Measurements from ENCODE around the gene NRG2. TPM values are rescaled to one million over a fixed set of nuclear protein-coding genes. Genes with fewer than 3 reads are reported as not detected.

NRG2 gene
- total RNA-seq, 4 donors from 2014 or later, result 2.5 to 21.2 (median 4.5) TPM; not detected in 1

DNA sequence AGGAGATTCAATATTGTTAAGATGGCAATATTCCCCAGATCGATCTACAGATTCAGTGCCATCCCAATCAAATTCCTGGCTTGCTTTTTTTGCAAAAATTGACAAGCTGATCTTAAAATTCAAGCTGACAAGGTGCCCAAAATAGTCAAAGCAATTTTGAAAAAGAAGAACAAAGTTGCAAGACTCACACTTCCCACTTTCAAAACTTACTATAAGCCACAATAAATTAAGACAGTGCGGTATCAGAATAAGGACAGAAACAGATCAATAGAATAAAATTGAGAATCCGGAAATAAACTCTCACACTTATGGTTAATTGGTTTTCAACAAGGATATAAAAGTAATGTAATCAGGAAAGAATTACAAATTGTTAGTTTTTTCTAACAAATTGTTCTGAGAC, 97.1 kb downstream of the NRG2 start:
- H3K27ac ChIP-seq, result no peak overlapping the region
- H3K27me3 ChIP-seq, result no peaks in the 10 kb centered on the region
- no peak overlapping the region for H3K4me3 ChIP-seq
- TF ChIP-seq, protein P1, sequence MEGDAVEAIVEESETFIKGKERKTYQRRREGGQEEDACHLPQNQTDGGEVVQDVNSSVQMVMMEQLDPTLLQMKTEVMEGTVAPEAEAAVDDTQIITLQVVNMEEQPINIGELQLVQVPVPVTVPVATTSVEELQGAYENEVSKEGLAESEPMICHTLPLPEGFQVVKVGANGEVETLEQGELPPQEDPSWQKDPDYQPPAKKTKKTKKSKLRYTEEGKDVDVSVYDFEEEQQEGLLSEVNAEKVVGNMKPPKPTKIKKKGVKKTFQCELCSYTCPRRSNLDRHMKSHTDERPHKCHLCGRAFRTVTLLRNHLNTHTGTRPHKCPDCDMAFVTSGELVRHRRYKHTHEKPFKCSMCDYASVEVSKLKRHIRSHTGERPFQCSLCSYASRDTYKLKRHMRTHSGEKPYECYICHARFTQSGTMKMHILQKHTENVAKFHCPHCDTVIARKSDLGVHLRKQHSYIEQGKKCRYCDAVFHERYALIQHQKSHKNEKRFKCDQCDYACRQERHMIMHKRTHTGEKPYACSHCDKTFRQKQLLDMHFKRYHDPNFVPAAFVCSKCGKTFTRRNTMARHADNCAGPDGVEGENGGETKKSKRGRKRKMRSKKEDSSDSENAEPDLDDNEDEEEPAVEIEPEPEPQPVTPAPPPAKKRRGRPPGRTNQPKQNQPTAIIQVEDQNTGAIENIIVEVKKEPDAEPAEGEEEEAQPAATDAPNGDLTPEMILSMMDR (IDR thresholded peaks at IDR 0.05), result no peak
- no peak for TF ChIP-seq POLR2A (IDR thresholded peaks at IDR 0.05)
- no peaks in the 10 kb centered on the region for H3K4me1 ChIP-seq
- intact Hi-C loops (cut with DNase I; ENCODE audit: low total_unique reads), result no loop called here
- peaks cover 0 to 6% of the 10 kb centered on the region in 2 donors for H3K36me3 ChIP-seq
- peaks cover 0 to 3% of the 10 kb centered on the region in 2 donors for H3K9me3 ChIP-seq
- DNase-seq, result no peak

DNA sequence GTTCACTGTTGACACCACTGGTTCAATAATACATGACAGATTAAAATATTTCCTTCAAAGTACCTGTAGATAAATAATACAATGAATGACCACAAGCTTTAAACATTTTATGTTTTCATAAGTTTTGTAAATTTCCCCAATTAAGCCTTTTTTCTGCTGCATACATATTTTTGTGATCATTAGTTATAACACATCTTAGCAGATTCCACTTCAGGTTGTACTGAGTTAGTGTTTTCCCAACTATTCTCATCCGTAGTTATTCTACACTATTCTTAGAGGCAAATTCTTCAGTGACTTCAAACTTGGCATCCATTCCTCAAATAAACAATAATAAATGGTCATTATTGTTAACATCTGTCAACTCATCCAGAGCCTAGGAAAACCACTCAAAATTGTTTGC, 100.9 kb downstream of the NRG2 start:
- no peaks in the 10 kb centered on the region for H3K27me3 ChIP-seq
- H3K4me1 ChIP-seq, result no peaks in the 10 kb centered on the region
- H3K27ac ChIP-seq, result no peak overlapping the region
- peaks cover 0 to 3% of the 10 kb centered on the region in 2 donors for H3K9me3 ChIP-seq
- H3K36me3 ChIP-seq, result peaks cover 0 to 6% of the 10 kb centered on the region in 2 donors
- no peak for DNase-seq
- intact Hi-C loops (cut with DNase I; ENCODE audit: low total_unique reads), result no loop called here
- TF ChIP-seq POLR2A (IDR thresholded peaks at IDR 0.05), result no peak
- TF ChIP-seq, protein P1 (IDR thresholded peaks at IDR 0.05), result no peak
- no peak overlapping the region for H3K4me3 ChIP-seq

DNA sequence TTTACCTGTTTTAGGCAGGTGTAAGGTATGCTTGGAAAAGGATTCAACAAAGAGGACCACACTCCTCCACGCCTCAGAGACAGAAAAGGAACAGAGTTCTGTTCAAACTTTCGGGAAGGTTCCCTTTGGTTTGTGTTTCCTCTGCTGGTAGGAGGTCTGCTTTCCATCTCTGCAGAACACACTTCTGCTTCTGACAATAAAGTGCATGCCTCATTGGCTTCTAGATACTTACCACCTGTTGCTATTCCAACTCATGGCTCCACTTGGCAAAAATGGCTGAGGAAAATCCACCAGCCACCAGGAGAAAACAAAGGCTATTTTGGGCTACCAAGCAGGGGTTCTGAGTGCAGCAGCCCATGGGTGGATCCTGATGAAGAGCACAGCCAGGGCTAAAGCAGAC, 112.7 kb downstream of the NRG2 start:
- no peaks in the 10 kb centered on the region for H3K4me1 ChIP-seq
- H3K4me3 ChIP-seq, result no peak overlapping the region
- no peak for DNase-seq

GRCh38 chr5:139926797-139927503, 116.1 kb downstream of the NRG2 start:
- no peaks in the 10 kb centered on the region for H3K4me1 ChIP-seq
- no peaks in the 10 kb centered on the region for H3K9me3 ChIP-seq
- no peaks in the 10 kb centered on the region for H3K36me3 ChIP-seq
- DNase-seq, result no peak
- no peak overlapping the region for H3K4me3 ChIP-seq
- TF ChIP-seq POLR2A (IDR thresholded peaks at IDR 0.05), result no peak
- intact Hi-C loops (cut with DNase I; ENCODE audit: low total_unique reads), result no loop called here
- no peaks in the 10 kb centered on the region for H3K27me3 ChIP-seq
- no peak overlapping the region for H3K27ac ChIP-seq

More for the DNA sequence above, 112.7 kb downstream of the NRG2 start:
- no peak for TF ChIP-seq POLR2A (IDR thresholded peaks at IDR 0.05)
- TF ChIP-seq, protein P1 (IDR thresholded peaks at IDR 0.05), result no peak
- no peak overlapping the region for H3K27ac ChIP-seq
- H3K36me3 ChIP-seq, result no peaks in the 10 kb centered on the region
- no peaks in the 10 kb centered on the region for H3K27me3 ChIP-seq
- no peaks in the 10 kb centered on the region for H3K9me3 ChIP-seq
- intact Hi-C loops (cut with DNase I; ENCODE audit: low total_unique reads), result no loop called here

DNA sequence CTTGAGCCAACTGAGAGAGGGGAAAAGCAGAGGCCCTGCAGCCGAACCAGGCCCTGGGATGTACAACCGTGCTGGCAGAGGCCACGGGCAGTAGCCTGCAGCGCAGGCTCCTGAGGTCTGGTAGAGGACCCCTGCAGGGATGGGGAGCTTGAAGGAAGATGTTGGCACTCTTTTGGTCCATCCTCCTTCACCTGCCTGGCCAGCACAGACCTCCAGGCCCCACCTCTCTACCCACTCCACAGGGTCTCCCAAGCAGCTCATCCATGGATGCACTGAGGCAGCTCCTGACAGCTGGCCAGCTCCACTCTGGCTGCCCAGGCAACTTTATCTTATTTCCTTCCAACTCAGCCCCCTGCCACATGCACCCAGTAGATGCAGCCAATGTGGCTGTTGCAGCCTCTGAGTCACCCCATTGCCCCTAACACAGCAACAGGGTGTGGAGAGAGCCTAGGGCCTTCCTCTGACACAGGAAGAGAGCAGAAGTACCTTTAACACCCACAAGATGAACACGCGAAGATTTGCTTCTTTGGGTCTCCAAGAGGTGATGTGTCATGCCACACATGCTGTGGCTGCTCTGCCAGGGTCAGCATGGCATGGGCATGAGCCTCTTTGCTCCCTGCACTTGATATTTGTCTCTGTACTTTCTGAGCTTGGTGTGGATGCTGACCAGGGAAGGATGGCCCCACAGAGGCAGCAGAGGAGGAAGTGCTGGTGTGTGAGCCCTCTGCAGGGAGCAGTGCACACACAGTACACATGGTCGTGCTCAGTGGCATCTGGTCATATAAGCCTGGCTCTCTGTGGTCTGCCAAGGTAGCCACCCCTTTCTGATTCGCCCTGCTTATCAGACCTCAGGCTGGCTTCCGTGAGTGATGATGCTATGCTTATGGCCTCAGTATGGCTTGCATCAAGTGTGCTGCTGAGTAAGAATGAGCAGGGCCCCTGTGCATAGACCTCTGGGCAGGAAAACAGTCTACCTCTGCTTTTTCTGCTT, 117.2 kb downstream of the NRG2 start:
- Histone ChIP-seq H3K27ac (no peak overlapping the region), H3K27me3 (no peaks in the 10 kb centered on the region), H3K9me3 (no peaks in the 10 kb centered on the region), H3K4me3 (no peak overlapping the region), H3K4me1 (no peaks in the 10 kb centered on the region), H3K36me3 (no peaks in the 10 kb centered on the region)
- TF ChIP-seq, protein P1 (IDR thresholded peaks at IDR 0.05), result no peak
- DNase-seq, result no peak
- intact Hi-C loops (cut with DNase I; ENCODE audit: low total_unique reads), result no loop called here

Data from uterus (tissue), 4 donors.